HCT116 (cell line): ENCODE data around the gene ZNF425. TPM values are rescaled to one million over a fixed set of nuclear protein-coding genes. Genes with fewer than 3 reads are reported as not detected.

ENCODE experiments used
- ATAC-seq: fragments of 200-7000 bp; cut with Tn5 transposase; 2 replicates; pipeline ENCODE4 v1.9.1; 2020; ENCODE audit warnings: mild to moderate bottlenecking, moderate library complexity
- BruUV-seq: library from RNA; stranded (reverse); fragments of 400-500 nt; replicated peaks from 2 replicates; lab custom pipeline; 2021; lab: Mats Ljungman, UMichigan
- CTCF ChIA-PET: fragments of 300-600 bp; sonication (Branson Sonifier 250); formaldehyde crosslinking; loops from one replicate; lab custom pipeline; 2021; ENCODE audit warnings: antibody characterized with exemption; lab: Charles Lee
- POLR2A ChIA-PET: fragments of 300-600, 350-600 bp; sonication (Branson Sonifier 250); formaldehyde crosslinking; loops from one replicate; lab custom pipeline; 2021; ENCODE audit warnings: antibody characterized with exemption; lab: Charles Lee
- RAD21 ChIA-PET, 2 experiments: fragments of 300-600 bp; sonication (Branson Sonifier 250); formaldehyde crosslinking; loops; one replicate each; lab custom pipeline; 2023; ENCODE audit warnings: low total read pairs in 2 of 2; ENCODE audit not compliant: uncharacterized antibody in 2 of 2, unreplicated experiment in 2 of 2, low non-redundant PET in 1 of 2; lab: Charles Lee
- DNase-seq: peaks from one replicate; pipeline ENCODE4 v3.0.0-alpha.2; 2010; ENCODE audit warnings: low read depth, low spot score
- H2AFZ ChIP-seq: fragments of 200-600 bp; shearing (Covaris generic), sonication (generic); 2 replicates; pipeline ENCODE4 v1.6.1; 2017; ENCODE audit warnings: low read depth, mixed run types, mixed read lengths, antibody characterized with exemption, low read length; ENCODE audit not compliant: poor library complexity, severe bottlenecking
- H3K27ac ChIP-seq: 2 replicates; pipeline ENCODE4 v1.5.1; 2012; ENCODE audit warnings: low read depth, low read length
- H3K27me3 ChIP-seq: fragments of 200-600 bp; sonication (generic); 2 replicates; pipeline ENCODE4 v1.6.1; 2016; ENCODE audit warnings: mixed run types, low read length, mixed read lengths; ENCODE audit not compliant: insufficient read depth
- H3K36me3 ChIP-seq, 2 experiments: fragments of 200-500 bp in 1 of 2; fragments of 200-600 bp in 1 of 2; sonication (Bioruptor generic) in 1 of 2; sonication (generic) in 1 of 2; 2 replicates each; pipeline versions ENCODE4 v1.5.1 to v1.6.1; 2014 to 2016; ENCODE audit warnings: low read length in 2 of 2, inconsistent platforms in 1 of 2, mixed read lengths in 1 of 2, mixed run types in 1 of 2; ENCODE audit not compliant: insufficient read depth in 2 of 2, control insufficient read depth in 1 of 2
- H3K4me1 ChIP-seq, 2 experiments: fragments of 200-600 bp in 1 of 2; sonication (generic) in 1 of 2; 2 replicates each; pipeline versions ENCODE4 v1.5.1 to v1.6.1; 2012 to 2017; ENCODE audit warnings: low read length in 2 of 2, inconsistent platforms in 1 of 2, mild to moderate bottlenecking in 1 of 2, mixed read lengths in 1 of 2, mixed run types in 1 of 2, moderate library complexity in 1 of 2; ENCODE audit not compliant: insufficient read depth in 2 of 2, control insufficient read depth in 1 of 2
- H3K4me2 ChIP-seq: fragments of 200-600 bp; sonication (generic); 2 replicates; pipeline ENCODE4 v1.6.1; 2017; ENCODE audit warnings: mixed run types, low read length, mixed read lengths
- H3K4me3 ChIP-seq, 2 experiments: fragments of 200-600 bp in 1 of 2; sonication (generic) in 1 of 2; replicated peaks in 1 of 2; 2 replicates each; pipeline ENCODE4 v1.5.1; 2011 to 2016; ENCODE audit warnings: low read length in 2 of 2, control low read depth in 1 of 2, low read depth in 1 of 2, mild to moderate bottlenecking in 1 of 2, mixed read lengths in 1 of 2, mixed run types in 1 of 2
- H3K79me2 ChIP-seq: fragments of 200-600 bp; sonication (generic); 2 replicates; pipeline ENCODE4 v1.6.1; 2017; ENCODE audit warnings: mild to moderate bottlenecking, mixed run types, low read length, moderate library complexity, mixed read lengths; ENCODE audit not compliant: insufficient read depth
- H3K9ac ChIP-seq: fragments of 200-600 bp; sonication (generic); 2 replicates; pipeline ENCODE4 v1.6.1; 2016; ENCODE audit warnings: low read length, mixed read lengths
- H3K9me2 ChIP-seq: fragments of 200-600 bp; sonication (generic), shearing (Covaris generic); 2 replicates; pipeline ENCODE4 v1.6.1; 2017; ENCODE audit warnings: mixed run types, mild to moderate bottlenecking, moderate library complexity; ENCODE audit not compliant: insufficient read depth
- H3K9me3 ChIP-seq, 2 experiments: fragments of 200-500 bp in 1 of 2; fragments of 200-600 bp in 1 of 2; sonication (Bioruptor generic) in 1 of 2; sonication (generic) in 1 of 2; 2 replicates each; pipeline ENCODE4 v1.6.1; 2014 to 2017; ENCODE audit warnings: low read length in 2 of 2, mixed read lengths in 2 of 2, inconsistent platforms in 1 of 2, low read depth in 1 of 2, mild to moderate bottlenecking in 1 of 2, mixed run types in 1 of 2, moderate library complexity in 1 of 2; ENCODE audit not compliant: control insufficient read depth in 1 of 2, insufficient read depth in 1 of 2
- H4K20me1 ChIP-seq: fragments of 200-600 bp; sonication (generic), shearing (Covaris generic); 2 replicates; pipeline ENCODE4 v1.6.1; 2017; ENCODE audit warnings: mixed run types, mild to moderate bottlenecking, moderate library complexity; ENCODE audit not compliant: insufficient read depth
- CBX3 ChIP-seq: IDR thresholded peaks from 2 replicates; pipeline ENCODE4 v1.6.1; 2012; ENCODE audit warnings: low read depth
- CTCF ChIP-seq, 3 experiments: fragments of 200-600 bp in 1 of 3; sonication (generic) in 1 of 3; IDR thresholded peaks in 2 of 3; conservative IDR thresholded peaks in 1 of 3; 2 replicates each; pipeline ENCODE4 v1.5.1; 2012 to 2017; ENCODE audit warnings: low read depth in 2 of 3, low read length in 2 of 3, antibody characterized with exemption in 1 of 3, borderline replicate concordance in 1 of 3, control low read depth in 1 of 3, mild to moderate bottlenecking in 1 of 3, mixed read lengths in 1 of 3, mixed run types in 1 of 3, moderate library complexity in 1 of 3; ENCODE audit not compliant: insufficient read depth in 1 of 3
- EGR1 ChIP-seq: IDR thresholded peaks from 2 replicates; pipeline ENCODE4 v1.6.1; 2012; ENCODE audit warnings: low read depth
- EZH2phosphoT487 ChIP-seq: fragments of 200-600 bp; IDR thresholded peaks from 2 replicates; pipeline ENCODE4 v1.6.1; 2018; ENCODE audit warnings: antibody characterized with exemption, borderline replicate concordance
- FOSL1 ChIP-seq: IDR thresholded peaks from 2 replicates; pipeline ENCODE4 v1.6.1; 2012; ENCODE audit warnings: low read depth
- MAX ChIP-seq: IDR thresholded peaks from 2 replicates; pipeline ENCODE4 v1.6.1; 2012
- POLR2A ChIP-seq: IDR thresholded peaks from 2 replicates; pipeline ENCODE4 v1.7.0; 2011; ENCODE audit warnings: borderline replicate concordance; ENCODE audit not compliant: insufficient read depth, insufficient read length; ENCODE audit errors: extremely low read depth
- POLR2AphosphoS5 ChIP-seq: IDR thresholded peaks from 2 replicates; pipeline ENCODE4 v1.6.1; 2011; ENCODE audit warnings: mild to moderate bottlenecking, low read depth, low read length, moderate library complexity
- RAD21 ChIP-seq: IDR thresholded peaks from 2 replicates; pipeline ENCODE4 v1.6.1; 2012; ENCODE audit warnings: low read depth, mild to moderate bottlenecking
- REST ChIP-seq: IDR thresholded peaks from 2 replicates; pipeline ENCODE4 v1.6.1; 2012; ENCODE audit warnings: low read depth
- SIN3A ChIP-seq: IDR thresholded peaks from 2 replicates; pipeline ENCODE4 v1.6.1; 2012; ENCODE audit warnings: low read depth
- SP1 ChIP-seq: IDR thresholded peaks from 2 replicates; pipeline ENCODE4 v1.6.1; 2012; ENCODE audit warnings: low read depth
- SRF ChIP-seq: IDR thresholded peaks from 2 replicates; pipeline ENCODE4 v1.6.1; 2012; ENCODE audit warnings: low read depth
- TCF7L2 ChIP-seq: IDR thresholded peaks from 2 replicates; pipeline ENCODE4 v1.7.0; 2011; ENCODE audit warnings: borderline replicate concordance, inconsistent platforms; ENCODE audit not compliant: insufficient read depth, insufficient read length; ENCODE audit errors: extremely low read depth
- YY1 ChIP-seq: IDR thresholded peaks from 2 replicates; pipeline ENCODE4 v1.6.1; 2011; ENCODE audit warnings: low read length, low read depth, moderate library complexity, mild to moderate bottlenecking; ENCODE audit not compliant: insufficient replicate concordance; ENCODE audit errors: extremely low read depth
- ZBTB33 ChIP-seq: IDR thresholded peaks from 2 replicates; pipeline ENCODE4 v1.6.1; 2011; ENCODE audit warnings: mild to moderate bottlenecking, low read length, moderate library complexity; ENCODE audit not compliant: insufficient replicate concordance; ENCODE audit errors: extremely low read depth
- ZFX ChIP-seq: fragments of 450-650 bp; IDR thresholded peaks from 2 replicates; pipeline ENCODE4 v1.6.1; 2017
- ZNF274 ChIP-seq: fragments of 200-500 bp; sonication (Bioruptor generic); IDR thresholded peaks from 2 replicates; pipeline ENCODE4 v1.6.1; 2014; ENCODE audit warnings: mild to moderate bottlenecking, low read depth, low read length, inconsistent platforms
- intact Hi-C: fragments of 100-400 bp; cut with micrococcal nuclease; formaldehyde crosslinking; loops from 2 replicates; pipeline ENCODE4 v1.10.0; 2022
- total RNA-seq: library from RNA; stranded (reverse); gene quantifications from one replicate; pipeline ENCODE4 v1.2.1, GENCODE V29; 2021; ENCODE audit not compliant: unreplicated experiment

The ZNF425 gene
- total RNA-seq, 1 experiment from 2014 or later, result 2.1 TPM

DNA sequence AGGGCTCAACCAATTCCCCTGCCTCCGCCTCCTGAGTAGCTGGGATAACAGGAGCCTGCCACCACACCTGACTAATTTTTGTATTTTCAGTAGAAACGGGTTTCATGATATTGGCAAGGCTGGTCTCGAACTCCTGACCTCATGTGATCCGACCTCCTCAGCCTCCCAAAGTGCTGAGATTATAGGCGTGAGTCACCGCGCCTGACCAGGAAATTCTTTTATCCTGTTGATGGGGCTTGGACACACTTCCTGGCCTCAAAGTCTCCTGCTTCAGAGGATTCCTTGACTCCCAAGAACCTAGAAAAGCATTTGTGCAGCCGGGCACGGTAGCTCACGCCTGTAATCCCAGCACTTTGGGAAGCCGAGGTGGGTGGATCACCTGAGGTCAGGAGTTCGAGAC is 16.2 kb downstream of the ZNF425 start (continued):
- TF ChIP-seq REST, result no peak
- no peak for TF ChIP-seq ZFX
- TF ChIP-seq EZH2phosphoT487, result no peak
- no peak for TF ChIP-seq EGR1
- no peak for TF ChIP-seq TCF7L2
- peak; percentile 66; the same call in 1 of the 2 replicates for TF ChIP-seq CBX3
- TF ChIP-seq SIN3A, result no peak
- no peak for TF ChIP-seq MAX
- peak; percentile 30; the same call in 1 of the 2 replicates for TF ChIP-seq FOSL1
- TF ChIP-seq, all 23 proteins: peak for 3

DNA sequence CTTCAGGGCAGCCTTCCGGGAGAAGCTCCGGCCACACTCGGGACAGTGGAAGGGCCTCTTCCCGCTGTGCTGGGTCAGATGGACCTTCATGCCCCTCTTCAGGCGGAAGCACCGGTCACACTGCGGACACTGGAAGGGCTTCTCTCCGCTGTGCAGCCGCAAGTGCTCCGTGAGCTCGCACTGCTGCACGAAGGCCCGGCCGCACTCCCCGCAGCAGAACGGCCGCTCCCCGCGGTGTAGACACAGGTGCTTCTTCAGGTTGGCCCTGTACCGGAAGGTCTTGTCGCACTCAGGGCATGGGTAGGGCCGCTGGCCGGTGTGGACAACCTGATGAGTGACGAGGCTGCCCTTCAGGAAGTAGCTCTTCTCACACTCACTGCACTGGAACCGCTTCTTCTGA is 21.4 kb downstream of the ZNF425 start:
- POLR2A ChIA-PET, result no interaction called here
- Histone ChIP-seq H3K4me2 (no peak overlapping the region), H4K20me1 (no peaks in the 10 kb centered on the region), H3K9ac (no peak overlapping the region), H3K9me3 (no peaks in the 10 kb centered on the region), H3K27ac (no peak overlapping the region), H3K4me1 (peaks cover 0 to 2% of the 10 kb centered on the region in 2 experiments; a peak in 3 of 4 replicates), H2AFZ (no peak overlapping the region), H3K36me3 (no peaks in the 10 kb centered on the region), H3K4me3 (no peak overlapping the region), H3K79me2 (no peaks in the 10 kb centered on the region), H3K27me3 (no peaks in the 10 kb centered on the region), H3K9me2 (no peaks in the 10 kb centered on the region)
- ATAC-seq (no peak; the same call in 1 of the 2 replicates), DNase-seq (no peak)
- RAD21 ChIA-PET, result no interaction called here
- intact Hi-C loops, result no loop called here
- CTCF ChIA-PET, result no interaction called here
- no TSS peak for BruUV-seq
- TF ChIP-seq YY1 (no peak), ZNF274 (no peak), RAD21 (no peak), TCF7L2 (no peak), CBX3 (no peak), SIN3A (no peak), ZFX (no peak), MAX (no peak), SRF (no peak), POLR2AphosphoS5 (no peak), EZH2phosphoT487 (no peak), POLR2A (no peak), SP1 (no peak), ZBTB33 (no peak), CTCF (IDR thresholded peaks at IDR 0.05 in 2 of 3, conservative IDR thresholded peaks at IDR 0.05 in 1 of 3; ENCODE audit: borderline replicate concordance in 1 of 3, insufficient read depth in 1 of 3, low read depth in 2 of 3, low read length in 2 of 3) (no peak)
